ENCODE results near the gene CCDC172.

GRCh38 chr10:116307455-116307854, 16.8 kb upstream of the CCDC172 start:
- no peak for TF ChIP-seq POLR2A (IDR thresholded peaks at IDR 0.05)
- TF ChIP-seq CTCF (IDR thresholded peaks at IDR 0.05): no peak

Data from uterus (tissue), 2 donors.